GM12874 (cell line): ENCODE data around the gene CAMTA2.

Experiments
- CTCF ChIP-seq: IDR thresholded peaks from 2 replicates; pipeline ENCODE4 v1.5.1; 2011; ENCODE audit warnings: low read depth, mild to moderate bottlenecking, control low read depth, low read length, moderate library complexity; ENCODE audit not compliant: insufficient read depth

Gene CAMTA2

GRCh38 chr17:4931963-4932362, 55.5 kb downstream of the CAMTA2 start, which contains the start of gene GP1BA:
Gene GP1BA, plus strand, starts transcription at chr17:4932277. Its CDS starts 328 bp downstream, at chr17:4932605.
- no peak for TF ChIP-seq CTCF

DNA sequence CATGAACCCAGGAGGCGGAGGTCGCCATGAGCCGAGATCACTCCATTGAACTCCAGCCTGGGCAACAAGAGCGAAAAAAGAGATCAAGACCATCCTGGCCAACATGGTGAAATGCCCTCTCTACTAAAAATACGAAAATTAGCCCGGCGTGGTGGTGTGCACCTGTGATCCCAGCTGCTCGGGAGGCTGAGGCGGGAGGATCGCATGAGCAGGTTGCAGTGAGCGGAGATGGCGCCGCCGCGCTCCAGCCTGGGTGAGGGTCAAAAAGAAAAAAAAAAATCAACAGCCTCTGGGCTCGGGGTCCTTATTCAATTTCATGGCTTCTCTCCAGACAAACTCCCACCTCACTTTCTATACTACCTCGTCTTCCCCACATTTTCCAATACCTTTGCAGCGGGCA, 58.6 kb downstream of the CAMTA2 start:
- no peak for TF ChIP-seq CTCF

- no peak for TF ChIP-seq CTCF
These were observed 66.2 kb downstream of the CAMTA2 start for GRCh38 chr17:4921320-4921719.

DNA sequence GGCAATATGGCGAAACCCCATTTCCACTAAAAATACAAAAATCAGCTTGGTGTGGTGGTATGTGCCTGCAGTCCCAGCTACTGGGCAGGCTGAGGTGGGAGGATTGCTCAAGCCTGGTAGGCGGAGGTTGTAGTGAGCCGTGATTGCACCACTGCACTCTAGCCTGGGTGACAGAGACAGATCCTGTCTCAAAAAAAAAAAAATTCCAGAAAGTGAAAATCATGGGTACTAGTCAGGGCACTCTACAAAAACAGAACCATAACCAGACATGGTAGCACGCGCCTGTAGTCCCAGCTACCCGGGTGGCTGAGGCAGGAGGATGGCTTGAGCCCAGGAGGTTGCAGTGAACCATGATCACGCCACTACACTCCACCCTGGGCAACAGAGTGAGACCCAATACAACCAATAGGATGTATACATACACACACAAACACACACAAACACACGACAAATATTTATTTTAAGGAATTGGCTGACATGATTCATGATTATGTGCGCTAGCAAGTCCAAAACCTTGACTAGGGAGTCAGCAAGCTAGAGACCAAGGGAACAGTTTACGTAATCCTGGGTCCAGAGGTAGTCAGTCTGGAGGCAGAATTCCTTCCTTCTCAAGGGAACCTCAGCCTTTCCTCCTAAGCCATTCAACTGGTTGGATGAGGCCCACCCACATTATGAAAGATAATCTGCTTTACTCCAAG, 67.0 kb downstream of the CAMTA2 start:
- no peak for TF ChIP-seq CTCF

DNA sequence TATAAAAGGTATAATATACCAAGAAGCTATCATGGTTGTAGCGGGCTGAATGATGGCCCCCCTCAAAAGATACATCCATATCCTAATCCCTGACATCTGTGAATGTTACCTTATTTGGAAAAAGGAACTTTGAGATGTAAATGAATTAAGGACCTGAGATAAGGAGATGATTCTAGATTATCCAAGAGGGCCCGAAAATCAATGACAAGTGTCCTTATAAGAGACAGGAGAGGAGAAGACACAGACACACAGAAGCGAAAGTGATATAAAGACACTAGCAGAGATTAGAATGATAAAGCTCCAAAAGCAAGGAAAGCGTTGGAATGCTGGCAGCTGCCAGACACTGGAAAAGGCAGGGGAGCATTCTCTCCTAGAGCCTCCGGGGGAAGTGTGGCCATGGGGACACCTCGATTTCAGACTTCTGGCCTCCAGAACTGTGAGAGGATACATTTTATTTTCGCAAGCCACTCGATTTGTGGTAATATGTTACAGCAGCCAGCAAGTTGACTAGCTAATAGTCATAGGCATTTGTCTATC, 67.9 kb downstream of the CAMTA2 start:
- no peak for TF ChIP-seq CTCF
